Measurements from ENCODE around the gene RSRC2.

DNA sequence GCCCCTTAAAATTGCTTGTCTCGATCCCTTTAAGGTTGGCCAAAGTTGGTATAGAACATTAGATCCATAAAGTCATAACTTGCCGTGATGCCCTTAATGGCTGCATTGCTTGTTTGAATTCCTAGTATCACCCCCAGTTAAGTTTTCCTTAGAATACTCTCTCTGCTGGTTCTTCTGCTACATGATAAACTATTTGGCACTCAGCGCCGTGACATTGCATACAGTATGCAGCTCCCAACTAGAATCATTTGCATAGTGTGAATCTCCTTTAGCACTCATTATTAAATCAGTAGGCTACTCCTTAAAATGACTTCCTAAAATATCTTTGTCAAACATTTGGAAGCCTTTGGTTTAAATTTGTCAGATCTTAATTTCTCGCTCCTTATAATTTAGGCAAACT lies 42.6 kb upstream of the RSRC2 start:
- TF ChIP-seq, protein P1, sequence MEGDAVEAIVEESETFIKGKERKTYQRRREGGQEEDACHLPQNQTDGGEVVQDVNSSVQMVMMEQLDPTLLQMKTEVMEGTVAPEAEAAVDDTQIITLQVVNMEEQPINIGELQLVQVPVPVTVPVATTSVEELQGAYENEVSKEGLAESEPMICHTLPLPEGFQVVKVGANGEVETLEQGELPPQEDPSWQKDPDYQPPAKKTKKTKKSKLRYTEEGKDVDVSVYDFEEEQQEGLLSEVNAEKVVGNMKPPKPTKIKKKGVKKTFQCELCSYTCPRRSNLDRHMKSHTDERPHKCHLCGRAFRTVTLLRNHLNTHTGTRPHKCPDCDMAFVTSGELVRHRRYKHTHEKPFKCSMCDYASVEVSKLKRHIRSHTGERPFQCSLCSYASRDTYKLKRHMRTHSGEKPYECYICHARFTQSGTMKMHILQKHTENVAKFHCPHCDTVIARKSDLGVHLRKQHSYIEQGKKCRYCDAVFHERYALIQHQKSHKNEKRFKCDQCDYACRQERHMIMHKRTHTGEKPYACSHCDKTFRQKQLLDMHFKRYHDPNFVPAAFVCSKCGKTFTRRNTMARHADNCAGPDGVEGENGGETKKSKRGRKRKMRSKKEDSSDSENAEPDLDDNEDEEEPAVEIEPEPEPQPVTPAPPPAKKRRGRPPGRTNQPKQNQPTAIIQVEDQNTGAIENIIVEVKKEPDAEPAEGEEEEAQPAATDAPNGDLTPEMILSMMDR (IDR thresholded peaks at IDR 0.05; ENCODE audit: borderline replicate concordance, extremely low read depth, low read length, poor library complexity, severe bottlenecking), result no peak
- no peak for TF ChIP-seq EZH2 (IDR thresholded peaks at IDR 0.05; ENCODE audit: borderline replicate concordance, low read depth, low read length, severe bottlenecking)
